ENCODE data around the gene SLC38A11. TPM values are rescaled to one million over a fixed set of nuclear protein-coding genes. Genes with fewer than 3 reads are reported as not detected.

Gene SLC38A11
- total RNA-seq, 1 experiment from 2014 or later, result 0.46 TPM

GRCh38 chr2:164873210-164873908 is 82.0 kb downstream of the SLC38A11 start:
- ChIA-PET POLR2A (no interaction called here), CTCF (no interaction called here)
- Histone ChIP-seq H3K4me1 (ENCODE audit: control insufficient read depth, insufficient read depth, low read length) (no peaks in the 10 kb centered on the region), H3K27ac (ENCODE audit: low read length) (no peak overlapping the region), H3K27me3 (ENCODE audit: control insufficient read depth, insufficient read depth, low read length) (no peaks in the 10 kb centered on the region), H3K9me3 (ENCODE audit: control insufficient read depth, insufficient read depth, low read depth, low read length) (no peaks in the 10 kb centered on the region), H3K36me3 (ENCODE audit: control insufficient read depth, insufficient read depth, low read length) (no peaks in the 10 kb centered on the region), H3K4me3 (ENCODE audit: low read depth in 2 of 2, low read length in 2 of 2) (no peak overlapping the region)
- TF ChIP-seq SIN3A (IDR thresholded peaks at IDR 0.05; ENCODE audit: borderline replicate concordance, insufficient read depth, low read depth, low read length) (no peak), TCF7L2 (IDR thresholded peaks at IDR 0.05; ENCODE audit: low read depth, low read length) (no peak), REST (IDR thresholded peaks at IDR 0.05; ENCODE audit: insufficient read depth in 1 of 2, low read depth in 2 of 2, low read length in 1 of 2) (no peak), POLR2AphosphoS5 (IDR thresholded peaks at IDR 0.05; ENCODE audit: low read depth, low read length) (no peak), CTCF (IDR thresholded peaks at IDR 0.05) (no peak)
- intact Hi-C loops (cut with micrococcal nuclease; ENCODE audit: unreplicated experiment), result no loop called here
- ATAC-seq, result no peak
- no peak for DNase-seq (ENCODE audit: low read depth, low spot score)
- BruUV-seq (replicated peaks), result no TSS peak
- in situ Hi-C loops (cut with HindIII; ENCODE audit: low pct_unique_long_range_greater_than_20kb, low sequenced_read_pairs), result no loop called here

GRCh38 chr2:164871404-164871803 is 83.9 kb downstream of the SLC38A11 start:
- H3K9me3 ChIP-seq (ENCODE audit: control insufficient read depth, insufficient read depth, low read depth, low read length), result no peaks in the 10 kb centered on the region
- intact Hi-C loops (cut with micrococcal nuclease; ENCODE audit: unreplicated experiment), result no loop called here
- DNase-seq (ENCODE audit: low read depth, low spot score) (no peak), ATAC-seq (no peak)
- no peaks in the 10 kb centered on the region for H3K36me3 ChIP-seq (ENCODE audit: control insufficient read depth, insufficient read depth, low read length)
- CTCF ChIA-PET, result no interaction called here
- H3K4me3 ChIP-seq (ENCODE audit: low read depth in 2 of 2, low read length in 2 of 2), result no peak overlapping the region
- no peak overlapping the region for H3K27ac ChIP-seq (ENCODE audit: low read length)
- POLR2A ChIA-PET, result no interaction called here
- H3K27me3 ChIP-seq (ENCODE audit: control insufficient read depth, insufficient read depth, low read length), result no peaks in the 10 kb centered on the region
- TF ChIP-seq POLR2AphosphoS5 (IDR thresholded peaks at IDR 0.05; ENCODE audit: low read depth, low read length) (no peak), REST (IDR thresholded peaks at IDR 0.05; ENCODE audit: insufficient read depth in 1 of 2, low read depth in 2 of 2, low read length in 1 of 2) (no peak), SIN3A (IDR thresholded peaks at IDR 0.05; ENCODE audit: borderline replicate concordance, insufficient read depth, low read depth, low read length) (no peak), TCF7L2 (IDR thresholded peaks at IDR 0.05; ENCODE audit: low read depth, low read length) (no peak), CTCF (IDR thresholded peaks at IDR 0.05) (no peak)
- H3K4me1 ChIP-seq (ENCODE audit: control insufficient read depth, insufficient read depth, low read length), result no peaks in the 10 kb centered on the region
- in situ Hi-C loops (cut with HindIII; ENCODE audit: low pct_unique_long_range_greater_than_20kb, low sequenced_read_pairs), result no loop called here
- no TSS peak for BruUV-seq (replicated peaks)
